ENCODE data around the gene DENND5A.

Gene DENND5A

GRCh38 chr11:9095421-9095820 lies 169.7 kb downstream of the DENND5A start:
- no peak for DNase-seq (ENCODE audit: low read depth)

GRCh38 chr11:9094420-9094819 lies 170.7 kb downstream of the DENND5A start:
- DNase-seq (ENCODE audit: low read depth): no peak

GRCh38 chr11:9092853-9093778 lies 172.0 kb downstream of the DENND5A start:
- no peak for DNase-seq (ENCODE audit: low read depth)

- DNase-seq (ENCODE audit: low read depth): no peak
These were observed 173.1 kb downstream of the DENND5A start for GRCh38 chr11:9092072-9092471.

GRCh38 chr11:9091044-9091922 lies 173.9 kb downstream of the DENND5A start, which contains the start of gene SCUBE2:
Gene SCUBE2 (minus strand): TSS chr11:9091599. CDS start chr11:9091528, 71 bp downstream.
- no peak for DNase-seq (ENCODE audit: low read depth)

- DNase-seq (ENCODE audit: low read depth): no peak
These were observed 174.6 kb downstream of the DENND5A start for GRCh38 chr11:9090488-9091043.

- no peak for DNase-seq (ENCODE audit: low read depth)
These were observed 175.5 kb downstream of the DENND5A start for GRCh38 chr11:9089636-9090035.

GRCh38 chr11:9089061-9089460 lies 176.1 kb downstream of the DENND5A start:
- DNase-seq (ENCODE audit: low read depth): no peak
